HepG2 (cell line): ENCODE measurements around the gene ATG4A. TPM values are rescaled to one million over a fixed set of nuclear protein-coding genes. Genes with fewer than 3 reads are reported as not detected.
A peak's percentile ranks its signal among the peaks of the same experiment; 100 is the strongest.

Source experiments
- ATAC-seq: fragments of 200-7000 bp; cut with Tn5 transposase; 3 replicates; pipeline ENCODE4 v1.9.1; 2020; ENCODE audit warnings: mild to moderate bottlenecking, moderate library complexity
- BruUV-seq: library from RNA; stranded (reverse); fragments of 400-500 nt; replicated peaks from 2 replicates; lab custom pipeline; 2021; lab: Mats Ljungman, UMichigan
- CTCF ChIA-PET: fragments of 300-600 bp; formaldehyde crosslinking; extraction: SDS; loops from one replicate; lab custom pipeline; 2021; ENCODE audit warnings: low total read pairs, inconsistent platforms, low intra/inter-chr PET ratio; lab: Yijun Ruan, JAX
- POLR2A ChIA-PET: fragments of 350-600 bp; sonication (Branson Sonifier 250); formaldehyde crosslinking; loops from one replicate; lab custom pipeline; 2020; ENCODE audit warnings: antibody characterized with exemption, inconsistent platforms; lab: Yijun Ruan, JAX
- DNase-seq: peaks from one replicate; pipeline ENCODE4 v3.0.0-alpha.2; 2015; ENCODE audit warnings: low spot score
- FAIRE-seq: peaks from 3 replicates; lab custom pipeline; 2011; peaks lifted over from hg19 to GRCh38; lab: Jason Lieb, UNC
- H2AFZ ChIP-seq: one replicate; pipeline ENCODE4 v1.6.1; 2011; ENCODE audit warnings: low read length, inconsistent platforms
- H3K27ac ChIP-seq: fragments of 300-600 bp; 3 replicates; pipeline ENCODE4 v1.8.0; 2011; ENCODE audit warnings: mixed run types, mild to moderate bottlenecking, mixed read lengths, low read length, inconsistent platforms; ENCODE audit not compliant: insufficient read depth; ENCODE audit errors: extremely low read length
- H3K27me3 ChIP-seq, 2 experiments: fragments of 200-600 bp in 1 of 2; 2 replicates in 1 of 2; 3 replicates in 1 of 2; pipeline versions ENCODE4 v1.6.0 to v1.8.0; 2011; ENCODE audit warnings: low read length in 2 of 2, mild to moderate bottlenecking in 2 of 2, moderate library complexity in 2 of 2, inconsistent platforms in 1 of 2; ENCODE audit not compliant: insufficient read depth in 2 of 2, control insufficient read depth in 1 of 2
- H3K36me3 ChIP-seq, 2 experiments: fragments of 200-600 bp in 1 of 2; replicated peaks in 1 of 2; 2 replicates in 1 of 2; 3 replicates in 1 of 2; pipeline versions ENCODE4 v1.5.1 to v1.8.0; 2011; ENCODE audit warnings: low read length in 2 of 2, inconsistent platforms in 1 of 2; ENCODE audit not compliant: insufficient read depth in 2 of 2, control insufficient read depth in 1 of 2
- H3K4me1 ChIP-seq: 2 replicates; pipeline ENCODE4 v1.5.1; 2012; ENCODE audit warnings: low read length, inconsistent platforms; ENCODE audit not compliant: insufficient read depth
- H3K4me2 ChIP-seq: 2 replicates; pipeline ENCODE4 v1.6.0; 2011; ENCODE audit warnings: low read depth, low read length, inconsistent platforms
- H3K4me3 ChIP-seq, 3 experiments: fragments of 200-600 bp in 1 of 3; sonication (generic), shearing (Covaris generic) in 1 of 3; replicated peaks in 1 of 3; 2 replicates each; pipeline ENCODE4 v1.5.1; 2011 to 2016; ENCODE audit warnings: low read length in 3 of 3, inconsistent platforms in 2 of 3, low read depth in 2 of 3, mild to moderate bottlenecking in 2 of 3, control low read depth in 1 of 3, mixed read lengths in 1 of 3; ENCODE audit not compliant: insufficient read depth in 1 of 3
- H3K79me2 ChIP-seq: one replicate; pipeline ENCODE4 v1.6.1; 2011; ENCODE audit warnings: low read length, inconsistent platforms; ENCODE audit not compliant: insufficient read depth
- H3K9ac ChIP-seq: 2 replicates; pipeline ENCODE4 v1.6.0; 2011; ENCODE audit warnings: mild to moderate bottlenecking, low read depth, low read length, inconsistent platforms; ENCODE audit not compliant: insufficient read depth
- H3K9me3 ChIP-seq: 2 replicates; pipeline ENCODE4 v1.5.1; 2012; ENCODE audit warnings: mild to moderate bottlenecking, low read length
- H4K20me1 ChIP-seq: 2 replicates; pipeline ENCODE4 v1.6.0; 2011; ENCODE audit warnings: inconsistent platforms, mild to moderate bottlenecking, low read length, moderate library complexity; ENCODE audit not compliant: insufficient read depth
- MAFK ChIP-seq, 2 experiments: IDR thresholded peaks in 1 of 2; conservative IDR thresholded peaks in 1 of 2; 2 replicates each; pipeline ENCODE4 v1.6.1; 2011; ENCODE audit warnings: improper control_type of control experiment in 2 of 2, low read length in 2 of 2
- MAX ChIP-seq: IDR thresholded peaks from 2 replicates; pipeline ENCODE4 v1.6.1; 2012; ENCODE audit warnings: inconsistent platforms
- ZNF18 ChIP-seq: sonication (generic); formaldehyde crosslinking; IDR thresholded peaks from 2 replicates; pipeline ENCODE4 v1.8.0; 2022; ENCODE audit warnings: mild to moderate bottlenecking, missing genetic modification reagents; ENCODE audit not compliant: insufficient replicate concordance
- WGBS: methylation state at CpG from one replicate; pipeline ENCODE4 v1.1.6; 2017; ENCODE audit warnings: low lambda C conversion rate; 5-methylcytosine and 5-hydroxymethylcytosine counted together
- in situ Hi-C: cut with HindIII; loops from 2 replicates; pipeline ENCODE4 v1.10.0; 2017; ENCODE audit warnings: low pct_unique_long_range_greater_than_20kb; ENCODE audit not compliant: extremely low pct_ligation_motif_present
- intact Hi-C: fragments of 100-400 bp; cut with micrococcal nuclease; formaldehyde crosslinking; loops from one replicate; pipeline ENCODE4 v1.10.0; 2022; ENCODE audit not compliant: unreplicated experiment
- polyA plus RNA-seq, 8 experiments: library from polyadenylated mRNA; depleted of rRNA in 3 of 8; stranded (reverse) in 7 of 8; unstranded in 1 of 8; fragments of >200 nt; fragmentation: Illumina TruSeq in 4 of 8; extraction: Trizol in 4 of 8; gene quantifications; 2 replicates each; pipeline versions ENCODE4 v1.2.1 to v1.2.3, GENCODE V29; 2011 to 2016; ENCODE audit warnings: low read depth in 4 of 8, missing spikeins in 1 of 8, mixed read lengths in 1 of 8; ENCODE audit not compliant: insufficient read depth in 1 of 8
- total RNA-seq, 5 experiments: library from RNA; depleted of rRNA; stranded (reverse); fragments of >200 nt; fragmentation: Illumina TruSeq; extraction: Trizol; gene quantifications; 2 replicates each; pipeline ENCODE4 v1.2.3, GENCODE V29; 2016; ENCODE audit warnings: low read depth in 1 of 5

The ATG4A gene
- total and polyA plus RNA-seq, 2 of the 13 experiments (the other 11 are each of a cell fraction or from before 2014, with no cell fraction given) = 3.3 to 6.3 TPM

- TF ChIP-seq MAX = no peak
Observed at GRCh38 chrX:108070891-108071290, 20.7 kb upstream of the ATG4A start (continued).

GRCh38 chrX:108071578-108071977 lies 20.0 kb upstream of the ATG4A start:
- WGBS = 87% methylated on average over 1 of the region's 1 CpG
- Histone ChIP-seq H2AFZ (no peak overlapping the region), H3K27ac (no peak overlapping the region), H3K9me3 (no peaks in the 10 kb centered on the region), H3K9ac (no peak overlapping the region), H4K20me1 (no peaks in the 10 kb centered on the region), H3K4me1 (no peaks in the 10 kb centered on the region), H3K79me2 (no peaks in the 10 kb centered on the region), H3K4me2 (no peak overlapping the region), H3K4me3 (no peak overlapping the region), H3K27me3 (no peaks in the 10 kb centered on the region; a peak in 1 of 5 replicates), H3K36me3 (no peaks in the 10 kb centered on the region)
- no TSS peak for BruUV-seq
- in situ Hi-C loops (loop anchor here (5.0 kb wide), 1 partner anchor 49 kb away; no protein-coding TSS in a partner anchor), intact Hi-C loops (no loop called here)
- CTCF ChIA-PET = interaction anchor here (3.2 kb wide), 1 partner anchor 51 kb away, joined by 25 read pairs; no protein-coding TSS in a partner anchor
- DNase-seq (no peak), ATAC-seq (no peak), FAIRE-seq (no peak)
- POLR2A ChIA-PET = no interaction called here
- TF ChIP-seq MAFK (conservative IDR thresholded peaks at IDR 0.05 in 1 of 2, IDR thresholded peaks at IDR 0.05 in 1 of 2; ENCODE audit: low read length in 2 of 2) = no peak

GRCh38 chrX:108072746-108073145 lies 18.8 kb upstream of the ATG4A start:
- no peak overlapping the region for H3K4me2 ChIP-seq
- ChIA-PET POLR2A (no interaction called here), CTCF (interaction anchor here (3.2 kb wide), 1 partner anchor 52 kb away, joined by 25 read pairs; no protein-coding TSS in a partner anchor)
- no peak for TF ChIP-seq ZNF18 (CRISPR knock-in tag)
- H3K4me1 ChIP-seq = no peaks in the 10 kb centered on the region
- 0% methylated on average over 2 of the region's 5 CpGs for WGBS
- H3K79me2 ChIP-seq = no peaks in the 10 kb centered on the region
- H3K36me3 ChIP-seq = no peaks in the 10 kb centered on the region
- ATAC-seq (no peak), FAIRE-seq (no peak), DNase-seq (no peak)
- H3K4me3 ChIP-seq = no peak overlapping the region
- no peaks in the 10 kb centered on the region; a peak in 1 of 5 replicates for H3K27me3 ChIP-seq
- intact Hi-C loops (loop anchor here (1.0 kb wide), 1 partner anchor 52 kb away; no protein-coding TSS in a partner anchor), in situ Hi-C loops (loop anchor here (5.0 kb wide), 1 partner anchor 50 kb away; no protein-coding TSS in a partner anchor)
- no peak overlapping the region for H3K27ac ChIP-seq
- no peaks in the 10 kb centered on the region for H4K20me1 ChIP-seq
- H3K9me3 ChIP-seq = no peaks in the 10 kb centered on the region
- H2AFZ ChIP-seq = peak overlapping the region; percentile 54
- BruUV-seq = no TSS peak
- no peak overlapping the region for H3K9ac ChIP-seq
